HG03520 (cell line): Measurements from ENCODE around the gene GPR143.
"Not testable (repeated sequence)": the region's sequence is repeated elsewhere in the genome, so short reads cannot be mapped to it uniquely, and the experiment has no call there.

ENCODE experiments used
- ATAC-seq: cut with Tn5 transposase; IDR thresholded peaks from one replicate; pipeline ENCODE4 v1.9.1; 2021; ENCODE audit warnings: mild to moderate bottlenecking, moderate library complexity; ENCODE audit not compliant: unreplicated experiment

Gene GPR143

DNA sequence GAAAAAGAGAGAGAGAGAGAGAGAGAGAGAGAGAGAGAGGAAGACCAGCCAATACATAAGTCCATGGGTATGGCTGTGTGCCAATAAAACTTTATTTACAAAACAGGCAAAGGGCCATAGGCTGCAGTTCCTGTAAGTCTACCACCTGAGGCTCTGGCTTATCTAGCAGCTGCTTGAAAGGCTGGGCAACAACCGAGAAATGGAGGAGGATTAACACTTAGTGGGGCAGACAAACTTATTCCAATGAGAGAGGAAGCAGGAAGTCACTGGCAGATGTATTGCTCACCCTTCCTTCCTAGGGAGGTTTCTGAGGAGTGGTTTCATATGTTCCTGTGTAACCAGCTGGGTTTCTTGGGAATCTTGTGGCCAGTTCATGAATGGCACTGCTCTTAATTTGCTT, 4.7 kb upstream of the GPR143 start:
- ATAC-seq, result no peak

DNA sequence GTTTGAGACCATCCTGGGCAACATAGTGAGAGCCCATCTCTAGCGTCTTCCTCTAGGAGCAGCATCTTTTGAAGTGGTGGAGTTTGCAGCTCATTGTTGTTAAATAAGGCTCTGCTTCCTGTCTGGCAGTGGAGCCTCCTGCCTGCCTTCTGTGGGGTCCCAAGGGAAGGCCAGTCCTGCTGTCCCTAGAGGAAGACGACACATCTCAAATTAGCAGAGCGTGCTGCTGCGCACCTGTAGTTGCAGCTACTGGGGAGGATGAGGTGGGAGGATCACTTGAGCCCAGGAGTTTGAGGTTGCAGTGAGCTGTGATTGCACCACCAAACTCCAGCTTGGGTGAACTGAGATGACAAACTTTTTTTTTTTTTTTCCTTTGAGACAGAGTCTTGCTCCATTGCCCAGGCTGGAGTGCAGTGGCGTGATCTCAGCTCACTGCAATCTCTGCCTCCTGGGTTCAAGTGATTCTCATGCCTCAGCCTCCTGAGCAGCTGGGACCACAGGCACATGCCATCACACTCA, 2.7 kb upstream of the GPR143 start:
- not testable (repeated sequence) for ATAC-seq

DNA sequence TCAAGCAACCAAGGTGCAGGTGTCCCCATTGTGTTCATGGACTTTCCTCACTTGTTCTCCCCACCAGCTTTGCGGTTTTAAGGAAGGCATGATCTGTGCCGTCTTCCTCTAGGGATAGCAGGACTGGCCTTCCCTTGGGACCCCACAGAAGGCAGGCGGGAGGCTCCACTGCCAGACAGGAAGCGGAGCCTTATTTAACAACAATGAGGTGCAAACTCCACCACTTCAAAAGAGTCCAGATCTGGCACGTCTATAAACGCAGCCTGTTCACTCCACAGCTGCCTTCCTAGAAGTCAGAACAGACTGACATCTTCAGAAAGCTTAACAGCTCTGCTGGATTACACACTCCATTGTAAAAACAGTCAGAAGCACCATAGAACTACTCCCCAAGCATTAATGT, 1.7 kb upstream of the GPR143 start:
- ATAC-seq, result no peak

DNA sequence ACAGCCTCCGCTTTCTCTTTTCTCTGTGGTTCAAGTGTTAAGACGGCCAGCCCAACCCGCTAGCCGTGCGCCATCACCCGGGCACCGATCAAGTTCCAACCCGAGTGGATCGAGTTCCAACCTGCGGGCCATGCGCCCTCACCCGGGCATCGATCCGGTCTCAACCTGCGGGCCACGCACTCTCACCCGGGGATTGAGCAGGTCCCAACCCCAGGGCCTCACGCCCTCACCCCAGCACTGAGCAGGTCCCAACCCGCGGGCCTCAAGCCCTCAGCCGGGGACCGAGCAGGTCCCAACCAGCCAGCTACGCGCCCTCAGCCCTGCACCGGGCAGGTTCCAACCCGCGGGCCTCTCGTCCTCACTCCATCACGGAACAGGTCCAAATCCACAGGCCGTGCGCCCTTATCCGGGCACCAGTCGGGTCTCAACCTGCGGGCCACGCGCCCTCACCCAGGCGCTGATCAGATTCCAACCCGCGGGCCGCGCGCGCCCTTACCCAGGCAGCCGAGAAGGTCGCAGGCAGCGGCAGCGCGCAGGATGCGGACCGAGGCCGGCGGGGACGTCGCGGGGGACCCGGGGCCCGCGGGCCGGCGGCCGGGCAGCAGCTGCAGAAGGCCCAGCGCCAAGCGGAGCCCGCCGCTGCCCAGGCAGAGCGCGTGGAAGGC, 443 bp downstream of the GPR143 start:
- ATAC-seq, result no peak

DNA sequence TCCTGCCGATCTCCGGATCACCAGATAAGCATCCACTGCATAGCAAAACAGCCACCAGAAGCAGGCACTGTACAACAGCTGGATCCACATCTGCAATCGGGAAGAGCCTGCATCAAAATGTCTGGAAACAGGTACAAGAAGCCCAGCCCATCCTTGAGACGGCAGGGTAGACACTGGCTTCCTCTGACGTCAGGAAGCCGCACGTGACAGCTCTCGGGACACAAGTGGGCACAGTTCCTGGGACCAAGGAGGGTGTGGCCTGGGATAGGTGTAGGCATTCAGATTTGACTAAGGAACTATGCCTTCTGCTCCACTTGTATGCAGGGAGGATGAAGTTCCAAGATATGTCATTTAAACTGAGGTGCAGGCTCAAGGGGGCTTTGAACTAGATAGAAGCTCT, 6.3 kb downstream of the GPR143 start:
- ATAC-seq, result no peak

DNA sequence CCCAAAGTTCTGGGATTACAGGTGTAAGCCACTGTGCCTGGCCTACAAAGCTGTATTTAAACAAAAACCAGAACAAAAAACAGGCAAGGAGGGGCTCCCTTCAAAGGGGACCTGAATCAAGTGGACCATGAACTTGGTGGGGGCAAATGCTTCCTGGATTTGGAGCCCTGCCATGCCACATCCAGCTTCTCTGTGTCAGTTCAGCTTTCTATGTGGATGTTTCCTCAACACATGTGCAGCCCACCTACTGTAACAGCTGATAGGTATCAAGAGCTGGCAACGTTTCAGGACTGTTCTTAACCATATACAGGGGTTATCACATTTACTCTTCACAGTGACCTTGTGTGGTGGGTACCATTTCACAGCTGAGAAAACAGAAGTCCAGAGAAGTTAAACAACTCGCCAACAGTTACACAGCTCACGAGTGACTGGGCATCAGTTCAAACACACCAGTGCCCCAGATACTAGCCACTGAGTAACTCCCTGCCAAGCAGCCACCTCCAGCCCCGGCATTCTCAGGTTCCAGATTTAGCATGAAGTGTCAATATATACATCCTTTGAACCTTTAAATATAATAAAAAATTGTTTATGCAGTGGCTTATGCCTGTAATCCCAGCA, 7.5 kb downstream of the GPR143 start:
- ATAC-seq, result no peak

DNA sequence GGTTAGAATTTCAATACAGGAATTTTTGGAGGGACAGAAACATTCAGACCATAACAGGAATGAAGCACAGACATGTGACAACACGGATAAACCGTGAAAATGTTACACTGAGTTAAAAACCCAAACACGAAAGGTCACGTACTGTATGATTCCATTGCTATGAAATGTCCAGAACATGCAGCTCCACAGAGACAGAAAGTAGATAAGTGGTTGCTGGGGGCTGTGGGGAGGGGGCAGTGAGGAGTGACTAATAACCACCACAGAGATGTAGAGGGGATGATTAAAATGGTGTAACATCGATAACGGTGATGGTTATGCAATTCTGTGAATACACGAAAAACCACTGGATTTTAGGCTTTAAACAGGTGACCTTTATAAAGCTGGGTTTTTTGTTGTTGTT, 8.3 kb downstream of the GPR143 start:
- no peak for ATAC-seq

DNA sequence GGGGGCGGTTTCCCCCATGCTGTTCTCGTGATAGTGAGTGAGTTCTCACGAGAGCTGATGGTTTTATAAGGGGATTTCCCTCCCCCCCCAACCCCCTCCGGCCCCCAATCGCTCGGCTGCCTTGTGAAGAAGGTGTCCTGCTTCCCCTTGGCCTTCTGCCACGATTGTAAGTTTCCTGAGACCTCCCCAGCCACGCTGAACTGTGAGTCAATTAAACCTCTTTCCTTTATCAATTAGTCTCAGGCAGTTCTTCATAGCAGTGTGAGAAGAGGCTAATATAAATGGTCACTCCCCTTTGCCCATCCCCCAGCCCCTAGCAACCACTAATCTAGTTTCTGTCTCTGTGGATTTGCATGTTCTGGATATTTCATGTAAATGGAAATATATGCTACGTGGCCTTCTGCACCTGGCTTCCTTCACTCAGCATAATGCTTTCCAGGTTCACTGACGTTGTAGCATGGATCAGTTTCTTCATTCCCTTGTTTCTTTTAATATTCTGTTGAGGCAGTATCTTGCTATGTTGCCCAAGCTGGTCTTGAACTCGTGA, 16.4 kb downstream of the GPR143 start:
- no peak for ATAC-seq

DNA sequence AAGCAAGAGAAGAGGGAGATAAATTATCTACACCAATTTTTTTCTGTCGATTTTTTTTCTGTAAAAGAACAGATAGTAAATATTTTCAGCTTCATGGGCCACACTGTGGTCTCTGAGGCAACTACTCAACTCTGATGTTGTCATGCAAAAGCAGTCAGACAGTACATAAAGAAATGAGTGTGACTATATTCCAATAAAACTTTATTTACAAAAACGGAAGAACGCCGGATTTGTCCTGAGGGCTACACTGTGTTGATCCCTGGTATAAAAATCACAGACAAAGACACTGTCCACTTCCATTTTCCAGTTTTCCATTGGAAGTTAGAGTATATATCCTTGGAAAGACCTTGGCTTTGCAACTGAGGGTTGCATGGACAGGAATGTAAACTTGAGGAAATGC, 18.0 kb downstream of the GPR143 start:
- no peak for ATAC-seq

DNA sequence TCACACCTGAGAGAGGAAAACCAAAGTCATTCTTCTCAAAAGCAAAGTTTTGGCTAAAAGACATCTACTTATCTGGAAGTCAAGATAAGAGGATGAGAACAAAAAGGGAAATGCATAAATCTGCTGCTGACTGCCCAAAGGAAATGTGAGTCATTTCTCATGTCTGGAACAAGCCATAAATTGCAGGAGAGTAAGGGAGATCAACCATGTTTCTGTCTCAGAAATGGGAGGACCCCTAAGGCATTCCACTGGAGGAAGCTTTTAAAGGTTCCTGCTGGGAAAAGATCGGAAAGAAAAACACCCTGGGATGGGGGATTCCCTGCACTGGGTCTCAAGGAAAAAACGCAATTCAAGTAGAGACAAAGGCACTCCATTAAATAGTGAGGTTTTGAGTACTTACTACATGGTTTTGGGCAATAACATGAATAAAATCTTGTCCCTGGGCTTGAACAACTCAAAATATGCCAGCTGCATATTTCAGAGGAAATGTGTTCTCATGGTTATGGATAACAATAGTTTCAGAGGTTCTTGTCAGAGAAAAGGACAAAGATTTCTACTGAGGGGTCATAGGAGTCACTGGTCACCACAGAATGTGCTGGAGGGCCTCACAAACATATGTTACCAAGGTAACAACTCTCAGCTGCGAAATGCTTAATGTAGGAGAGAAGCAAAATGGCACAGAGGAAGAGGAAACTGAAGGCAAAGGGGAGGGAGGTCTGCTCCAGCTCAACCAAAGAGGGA, 19.3 kb downstream of the GPR143 start:
- ATAC-seq, result no peak

DNA sequence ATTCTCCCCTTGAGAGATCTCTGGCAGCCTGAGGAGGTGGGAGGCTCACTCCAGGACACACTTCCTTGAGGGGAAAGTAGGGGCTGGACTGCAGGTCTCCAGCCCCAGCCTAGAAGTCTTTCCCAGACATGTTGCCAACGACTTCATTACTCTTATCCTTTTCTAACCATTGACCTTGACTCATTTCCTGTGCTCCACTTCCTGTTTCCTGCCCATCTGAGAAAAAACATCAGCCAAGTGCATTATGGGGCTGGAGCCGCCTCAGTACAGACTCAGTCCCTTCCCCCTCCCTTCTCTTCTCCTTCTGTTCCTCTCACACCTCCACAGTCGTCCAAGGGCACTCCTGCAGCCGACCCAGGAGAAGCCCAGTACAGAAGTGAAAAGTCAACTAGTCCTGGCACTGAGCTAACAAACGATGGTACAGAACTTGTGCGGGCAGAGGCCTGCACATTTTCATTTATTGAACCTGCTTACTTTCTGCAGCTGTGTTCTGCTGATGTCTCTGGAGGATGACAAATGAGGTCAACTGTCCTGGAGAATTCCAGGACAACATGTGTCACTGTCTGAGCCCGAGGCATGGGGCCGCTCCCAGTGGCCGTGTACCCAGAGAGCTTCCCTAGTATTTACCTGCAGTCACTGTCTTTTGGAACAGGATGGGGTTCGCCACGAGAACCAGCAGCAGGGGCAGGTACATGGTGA, 20.1 kb downstream of the GPR143 start:
- ATAC-seq, result no peak

DNA sequence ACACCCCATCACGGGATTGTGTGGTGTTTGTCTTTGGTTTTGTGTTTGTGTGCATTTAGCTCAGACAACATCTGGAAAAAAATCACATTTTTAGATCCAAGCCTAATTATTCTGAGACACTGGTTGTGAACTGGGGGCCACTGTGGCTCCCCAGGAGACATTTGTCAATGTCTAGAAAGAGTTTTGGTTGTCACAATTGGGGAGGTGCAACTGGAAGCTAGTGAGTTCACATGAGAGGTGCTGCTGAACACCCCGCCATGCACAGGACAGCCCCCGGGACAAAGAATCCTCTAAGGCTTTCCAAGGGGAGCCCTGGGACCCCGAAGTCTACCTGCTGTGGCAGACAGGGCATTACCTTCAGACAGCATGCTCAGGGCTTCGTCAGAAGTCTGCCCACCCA, 26.5 kb downstream of the GPR143 start:
- no peak for ATAC-seq

DNA sequence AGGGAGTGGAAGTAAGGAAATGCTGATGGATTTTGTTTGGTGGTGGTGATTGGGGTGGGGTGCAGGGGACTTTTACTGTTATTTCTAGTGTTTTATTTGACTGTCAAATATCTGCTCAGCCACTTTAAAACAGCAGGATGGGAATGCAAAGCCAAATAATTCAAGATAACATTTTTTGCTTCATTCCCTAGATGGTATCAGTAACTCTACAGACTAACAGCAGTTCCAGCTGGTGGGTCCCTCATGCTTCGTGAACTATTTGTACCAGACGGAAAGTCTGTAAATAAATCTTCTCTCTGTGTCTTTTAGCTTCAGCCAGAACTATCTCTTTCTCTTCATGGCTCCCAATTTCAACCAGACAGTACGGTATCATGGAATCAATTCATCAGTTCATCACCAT, 27.5 kb downstream of the GPR143 start:
- ATAC-seq, result no peak

DNA sequence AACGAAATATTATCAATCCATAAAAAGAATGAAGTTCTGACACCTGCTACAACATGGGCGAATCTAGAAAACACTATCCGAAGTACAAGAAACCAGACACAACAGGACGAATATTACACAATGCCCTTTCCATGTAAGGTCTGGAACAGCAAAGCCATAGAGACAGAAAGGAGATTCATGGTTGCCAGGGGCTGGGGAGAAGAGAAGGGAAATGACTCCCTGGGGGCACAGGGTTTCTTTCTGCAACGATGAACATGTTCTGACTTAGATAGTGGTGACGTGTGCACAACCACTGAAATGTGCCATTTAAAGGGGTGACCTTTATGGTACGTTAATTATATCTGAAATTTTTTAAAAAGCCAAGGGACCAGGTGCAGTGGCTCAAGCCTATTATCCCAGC, 28.3 kb downstream of the GPR143 start:
- ATAC-seq, result no peak

DNA sequence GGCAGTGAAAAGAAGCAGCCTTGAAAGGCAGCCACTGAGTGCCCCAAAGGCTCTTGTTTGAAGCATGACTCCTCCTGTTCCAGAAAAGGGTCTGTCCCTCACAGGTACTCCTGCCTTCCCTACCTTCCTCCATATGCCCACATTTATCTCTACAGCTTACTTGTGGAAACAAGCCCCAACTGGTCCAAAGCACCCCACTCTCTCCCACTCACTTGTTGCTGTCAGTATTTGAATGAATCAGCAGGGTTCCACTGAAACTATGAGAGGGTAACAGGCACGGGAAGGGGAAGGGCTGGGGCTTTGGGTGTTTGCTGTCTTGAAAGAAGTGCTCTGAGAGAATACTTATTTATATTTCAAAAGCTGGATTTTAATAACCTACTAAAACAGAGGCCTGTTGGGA, 34.9 kb downstream of the GPR143 start:
- peak; percentile 68 for ATAC-seq

DNA sequence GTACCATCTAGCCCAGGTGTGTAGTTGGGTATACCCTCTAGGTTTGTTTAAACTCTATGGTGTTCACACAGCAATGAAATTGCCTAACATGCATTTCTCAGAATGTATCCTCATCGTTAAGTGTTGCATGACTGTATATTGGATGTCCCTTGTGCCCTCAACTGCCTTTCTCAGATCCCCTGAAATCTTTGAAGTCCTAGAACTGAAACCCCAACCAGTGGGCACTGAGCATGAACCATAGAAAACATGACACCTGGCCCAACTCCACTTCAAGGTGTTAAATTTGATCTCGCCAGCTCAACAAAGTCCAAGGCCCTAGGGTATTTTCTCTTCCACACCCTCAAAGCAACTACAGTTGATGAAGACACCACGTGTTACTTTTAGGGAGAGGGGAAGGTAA, 35.6 kb downstream of the GPR143 start:
- no peak for ATAC-seq

DNA sequence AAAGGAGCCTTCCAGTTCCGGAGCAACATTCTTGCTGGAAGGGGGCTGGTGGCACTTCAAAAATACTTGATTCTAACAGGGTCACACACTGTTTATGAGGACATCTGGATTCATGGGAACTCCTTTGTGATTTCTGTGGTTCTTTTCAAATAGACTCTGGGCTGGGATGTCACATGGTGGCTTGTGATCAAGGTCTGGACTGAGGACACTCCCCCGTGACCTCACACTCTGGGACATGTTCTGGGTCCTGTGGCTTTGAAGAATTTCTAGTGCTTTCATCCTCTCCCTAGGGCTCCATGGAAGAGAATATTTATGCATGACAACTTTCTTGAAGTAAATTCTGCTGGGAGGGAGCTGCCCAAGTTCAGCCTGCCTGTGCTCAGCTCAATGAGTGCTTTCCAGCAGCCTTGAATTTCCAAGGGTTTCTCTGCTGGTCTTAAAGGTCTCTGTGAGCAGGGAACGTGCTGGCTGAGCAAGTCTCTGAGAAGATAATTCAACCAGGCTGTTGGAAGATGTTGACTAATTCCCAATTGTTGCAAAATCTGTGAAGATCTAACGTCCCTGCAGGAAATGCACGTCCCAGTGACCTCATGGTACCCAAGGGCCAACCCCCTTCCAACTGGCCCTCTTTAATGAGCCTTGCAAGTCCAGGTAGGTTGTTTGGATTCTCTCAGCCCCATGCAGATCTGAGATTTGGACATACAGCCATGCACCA, 36.3 kb downstream of the GPR143 start:
- ATAC-seq, result no peak

DNA sequence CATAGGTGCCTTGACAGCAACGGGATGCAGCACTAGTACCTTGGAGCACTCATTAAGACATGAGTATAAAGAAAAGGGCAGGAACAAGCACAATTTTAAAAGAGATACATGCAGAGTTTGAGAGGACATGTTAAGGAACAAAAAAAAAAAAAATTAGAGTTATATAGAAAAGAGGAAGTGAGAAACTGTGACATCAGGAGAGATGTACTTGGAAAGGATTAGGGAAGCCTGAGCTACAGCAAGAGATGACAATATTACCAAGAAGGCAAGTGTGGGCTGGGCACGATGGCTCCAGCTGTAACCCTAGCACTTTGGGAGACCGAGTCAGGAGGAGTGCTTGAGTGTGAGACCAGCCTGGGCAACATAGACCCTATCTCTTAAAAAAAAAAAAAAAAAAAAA, 37.4 kb downstream of the GPR143 start:
- ATAC-seq, result no peak

DNA sequence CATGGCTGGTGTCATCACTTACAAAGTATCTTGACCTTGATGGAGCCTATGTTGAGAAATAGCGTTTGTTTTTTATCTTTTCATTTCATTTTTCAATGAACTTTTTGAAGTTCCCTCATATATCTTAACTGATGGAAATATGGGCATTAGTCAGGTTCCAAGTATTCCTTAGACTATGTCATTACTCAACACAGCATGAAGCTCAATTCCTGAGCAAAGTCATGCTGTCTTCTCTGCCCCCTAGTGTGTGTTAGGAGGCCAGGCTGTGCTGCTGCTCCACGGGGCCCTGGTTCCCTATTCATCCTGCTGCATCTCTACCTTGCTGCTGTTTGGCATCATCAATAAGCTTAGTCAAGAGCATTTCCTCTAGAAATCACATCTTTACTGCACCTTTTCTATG, 40.9 kb downstream of the GPR143 start:
- no peak for ATAC-seq

DNA sequence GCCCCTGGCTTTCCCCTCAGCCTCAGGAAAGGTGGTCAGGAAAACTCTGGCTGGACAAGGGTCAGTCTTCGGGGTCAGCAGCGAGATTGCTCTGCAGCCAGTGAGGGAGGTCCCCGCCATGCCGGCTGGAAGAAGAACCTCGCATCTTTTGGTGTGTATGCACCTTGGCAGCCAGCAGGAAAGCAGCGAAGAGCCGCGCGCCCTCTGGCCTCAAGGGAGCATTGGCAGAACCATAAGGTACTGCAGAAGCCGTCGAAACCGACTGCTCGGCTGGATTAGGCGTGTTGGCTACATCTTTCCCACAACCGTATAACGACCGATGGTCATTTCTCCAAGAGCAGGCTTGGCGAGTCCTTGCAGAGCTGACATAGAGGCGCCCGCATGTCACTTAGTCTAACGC, 48.3 kb downstream of the GPR143 start:
- no peak for ATAC-seq

DNA sequence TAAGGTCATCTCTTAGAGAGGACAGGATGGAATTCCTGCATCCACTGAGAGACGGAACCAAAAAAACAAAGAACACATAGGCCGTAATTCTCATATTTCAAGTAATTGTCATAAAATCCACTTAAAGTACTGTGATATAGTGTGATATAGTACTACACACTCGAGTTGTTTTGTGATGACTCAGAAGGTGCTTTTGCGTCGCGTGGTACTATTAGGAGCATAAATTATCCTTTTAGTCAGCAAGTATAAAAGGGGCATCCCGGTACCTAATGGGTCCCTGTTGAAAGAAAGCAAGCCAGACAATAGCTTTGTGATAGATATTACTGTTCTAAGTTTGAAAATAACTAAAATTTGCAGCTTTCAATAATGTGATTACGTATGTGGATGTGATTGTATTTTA, 55.3 kb downstream of the GPR143 start:
- ATAC-seq, result no peak
